Esophagus muscularis mucosa (tissue), 3 donors: ENCODE measurements around the gene PRDM2.

ENCODE experiments used
- CTCF ChIP-seq, 3 experiments: fragments of 200-600 bp in 2 of 3; fragments of 450-650 bp in 1 of 3; sonication (generic) in 2 of 3; IDR thresholded peaks; one replicate each; pipeline ENCODE4 v1.5.1; 2017 to 2019; ENCODE audit warnings: antibody characterized with exemption in 3 of 3, mild to moderate bottlenecking in 2 of 3, moderate library complexity in 1 of 3
- POLR2A ChIP-seq: fragments of 450-650 bp; IDR thresholded peaks from one replicate; pipeline ENCODE4 v1.6.1; 2017; ENCODE audit warnings: antibody characterized with exemption, moderate library complexity, mild to moderate bottlenecking, low read depth

DNA sequence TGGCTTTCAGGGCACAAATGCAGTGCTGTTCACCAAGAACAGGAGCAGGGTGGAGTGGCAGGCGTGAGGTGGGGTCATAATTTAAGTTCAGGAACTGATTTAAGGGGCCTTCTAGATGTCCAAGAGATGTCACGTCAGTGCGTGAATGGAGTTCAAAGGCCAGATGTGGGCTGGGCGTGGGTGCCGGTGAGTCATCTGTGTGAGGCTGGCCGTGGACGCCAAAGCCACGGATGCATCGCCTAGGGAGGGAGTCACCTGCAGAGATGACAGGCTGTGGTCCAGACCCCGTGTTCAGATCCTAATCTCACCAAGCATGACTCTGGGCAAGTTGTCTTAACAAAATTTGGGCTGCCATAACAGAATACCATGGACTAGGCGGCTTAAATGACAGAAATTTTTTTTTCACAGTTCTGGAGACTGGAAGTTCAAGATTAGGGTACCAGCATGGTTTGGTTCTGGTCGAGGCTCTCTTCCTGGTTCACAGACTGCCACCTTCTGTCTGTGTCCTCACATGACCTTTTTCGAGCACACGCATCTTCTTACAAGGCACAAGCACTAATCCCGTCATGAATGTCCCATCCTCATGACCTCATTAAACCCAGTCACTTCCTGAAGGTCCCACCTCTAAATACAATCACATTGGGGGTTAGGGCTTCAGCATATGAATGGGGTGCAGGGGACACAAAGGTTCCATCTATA, 109.6 kb downstream of the PRDM2 start:
- no peak for TF ChIP-seq CTCF (IDR thresholded peaks at IDR 0.05)
- no peak for TF ChIP-seq POLR2A
